ENCODE data around the gene MRPL49.

Gene MRPL49

DNA sequence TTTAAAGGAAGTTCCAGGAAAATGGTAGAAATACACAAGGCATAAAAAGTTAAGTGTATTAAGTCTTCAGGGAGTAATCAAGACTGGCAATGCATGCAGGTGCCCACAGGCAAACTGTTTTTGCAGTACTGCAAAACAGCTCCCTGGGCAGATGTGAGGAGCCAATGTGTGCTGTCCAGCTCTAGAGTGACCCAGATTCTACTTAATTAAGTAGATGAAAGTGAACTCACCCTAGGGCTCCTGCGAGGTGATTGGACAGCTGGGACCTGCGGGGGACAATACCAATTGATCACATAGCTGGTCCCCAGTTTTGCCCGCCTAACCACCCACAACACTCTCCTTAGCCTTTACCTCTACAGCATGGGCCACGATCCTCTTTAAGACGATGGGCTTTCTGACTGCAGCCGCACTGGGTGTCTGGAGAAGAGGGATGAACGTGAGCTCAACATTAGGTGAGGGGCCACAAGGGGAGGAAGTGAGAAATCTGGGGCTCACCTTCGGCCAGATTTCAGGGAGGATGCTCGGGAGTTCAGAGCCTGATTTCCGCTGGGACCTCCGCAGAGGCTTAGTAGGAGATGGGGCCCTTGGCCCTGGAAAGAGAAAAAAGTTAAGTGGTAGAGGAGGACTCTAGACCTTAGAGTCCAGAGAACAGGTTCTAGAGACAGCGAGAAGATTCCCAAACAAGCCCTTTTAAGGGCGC lies 38.8 kb upstream of the MRPL49 start:
- H3K4me3 ChIP-seq (ENCODE audit: low read depth, low read length) = peak overlapping the region; percentile 87
- TF ChIP-seq, protein P1, sequence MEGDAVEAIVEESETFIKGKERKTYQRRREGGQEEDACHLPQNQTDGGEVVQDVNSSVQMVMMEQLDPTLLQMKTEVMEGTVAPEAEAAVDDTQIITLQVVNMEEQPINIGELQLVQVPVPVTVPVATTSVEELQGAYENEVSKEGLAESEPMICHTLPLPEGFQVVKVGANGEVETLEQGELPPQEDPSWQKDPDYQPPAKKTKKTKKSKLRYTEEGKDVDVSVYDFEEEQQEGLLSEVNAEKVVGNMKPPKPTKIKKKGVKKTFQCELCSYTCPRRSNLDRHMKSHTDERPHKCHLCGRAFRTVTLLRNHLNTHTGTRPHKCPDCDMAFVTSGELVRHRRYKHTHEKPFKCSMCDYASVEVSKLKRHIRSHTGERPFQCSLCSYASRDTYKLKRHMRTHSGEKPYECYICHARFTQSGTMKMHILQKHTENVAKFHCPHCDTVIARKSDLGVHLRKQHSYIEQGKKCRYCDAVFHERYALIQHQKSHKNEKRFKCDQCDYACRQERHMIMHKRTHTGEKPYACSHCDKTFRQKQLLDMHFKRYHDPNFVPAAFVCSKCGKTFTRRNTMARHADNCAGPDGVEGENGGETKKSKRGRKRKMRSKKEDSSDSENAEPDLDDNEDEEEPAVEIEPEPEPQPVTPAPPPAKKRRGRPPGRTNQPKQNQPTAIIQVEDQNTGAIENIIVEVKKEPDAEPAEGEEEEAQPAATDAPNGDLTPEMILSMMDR (IDR thresholded peaks at IDR 0.05; ENCODE audit: low read depth, low read length, missing control alignments) = no peak
- no peaks in the 10 kb centered on the region for H3K27me3 ChIP-seq (replicated peaks)
- H3K36me3 ChIP-seq (replicated peaks) = peaks cover 9% of the 10 kb centered on the region
- H3K27ac ChIP-seq = peak overlapping the region; percentile 98
- in situ Hi-C loops (cut with HindIII; ENCODE audit: low pct_ligation_motif_present, low sequenced_read_pairs) = no loop called here
- no peak for DNase-seq

DNA sequence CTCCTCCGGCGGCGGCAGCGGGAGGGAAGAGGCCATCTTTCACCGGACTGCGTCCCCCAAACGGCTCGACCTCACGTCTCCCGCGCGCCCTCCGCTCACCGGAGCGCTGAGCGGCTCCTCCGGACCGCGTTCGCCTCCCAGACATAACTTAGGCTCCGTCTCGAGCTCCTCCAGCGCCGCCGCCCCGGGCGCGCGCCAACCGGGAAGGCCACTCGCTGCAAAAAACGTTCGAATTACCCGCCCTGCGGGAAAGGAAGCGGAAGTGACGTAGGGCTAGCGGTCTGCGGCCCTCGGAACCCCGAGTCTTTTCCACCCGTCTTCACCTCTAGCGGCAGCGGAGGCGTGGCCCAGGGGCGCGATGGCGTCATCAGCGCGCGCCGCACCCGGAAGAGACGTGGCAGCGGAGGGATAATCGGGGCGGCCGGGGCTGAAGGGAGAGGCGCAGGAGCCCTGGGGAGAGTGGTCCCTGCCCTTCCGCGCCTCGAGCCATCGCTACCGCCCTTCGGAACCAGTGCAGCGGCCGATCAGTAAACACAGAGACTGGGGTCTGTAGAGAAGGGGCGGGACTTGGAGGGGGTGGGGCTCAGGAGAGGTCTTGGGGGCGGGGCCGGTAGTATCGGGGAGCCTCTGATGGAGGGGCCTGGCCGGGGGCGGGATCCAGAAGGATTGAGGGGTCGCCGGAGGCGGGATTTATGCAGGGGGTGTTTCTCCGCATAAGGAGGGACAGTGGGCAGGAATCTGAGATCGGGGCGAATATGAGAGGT lies 38.1 kb upstream of the MRPL49 start, which contains the start of the genes CDCA5 and ZFPL1:
TSS of gene CDCA5 (minus strand) at position 207 of the 764 bp plus-strand sequence. CDS start at position 145, 62 bp downstream.
TSS of gene ZFPL1 (plus strand) at position 389 of the 764 bp plus-strand sequence. CDS start 477 bp downstream, outside the sequence.
- H3K27ac ChIP-seq = peak within 1 kb of the TSS; percentile 98
- no peaks in the 10 kb centered on the region for H3K27me3 ChIP-seq (replicated peaks)
- H3K36me3 ChIP-seq (replicated peaks) = peaks cover 14% of the 10 kb centered on the region
- in situ Hi-C loops (cut with HindIII; ENCODE audit: low pct_ligation_motif_present, low sequenced_read_pairs) = no loop called here
- peak within 1 kb of the TSS; percentile 87 for H3K4me3 ChIP-seq (ENCODE audit: low read depth, low read length)
- TF ChIP-seq, protein P1 (IDR thresholded peaks at IDR 0.05; ENCODE audit: low read depth, low read length, missing control alignments) = no peak
- peak; percentile 89 for DNase-seq

DNA sequence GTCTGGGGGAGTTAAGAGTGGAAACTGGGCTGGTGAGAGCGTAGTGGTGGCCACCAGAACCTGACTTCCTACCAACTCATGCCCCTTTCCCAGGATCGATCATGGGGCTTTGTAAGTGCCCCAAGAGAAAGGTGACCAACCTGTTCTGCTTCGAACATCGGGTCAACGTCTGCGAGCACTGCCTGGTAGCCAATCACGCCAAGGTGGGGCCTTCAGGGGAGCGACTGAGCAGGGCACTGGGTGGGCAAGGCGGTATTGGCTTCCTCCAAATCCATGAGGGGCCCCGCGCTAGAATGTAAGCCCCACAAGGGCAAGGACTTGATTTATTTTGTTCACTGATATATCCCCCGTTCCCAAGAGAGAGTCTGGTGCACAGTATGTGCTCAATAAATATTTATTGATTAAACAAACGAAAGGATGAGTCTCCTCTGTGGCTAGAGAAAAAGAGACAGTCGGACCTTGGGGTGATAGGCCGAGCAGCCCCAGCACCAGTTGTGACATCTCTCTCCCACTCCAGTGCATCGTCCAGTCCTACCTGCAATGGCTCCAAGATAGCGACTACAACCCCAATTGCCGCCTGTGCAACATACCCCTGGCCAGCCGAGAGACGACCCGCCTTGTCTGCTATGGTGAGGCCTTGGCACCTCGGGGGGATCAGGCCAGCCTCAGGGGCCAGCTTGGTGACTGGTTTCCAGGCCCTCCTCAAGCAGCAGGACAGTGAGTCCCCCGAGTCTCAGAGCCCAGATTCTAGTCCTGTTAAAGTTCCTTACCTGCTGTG lies 37.3 kb upstream of the MRPL49 start:
- TF ChIP-seq, protein P1 (IDR thresholded peaks at IDR 0.05; ENCODE audit: low read depth, low read length, missing control alignments) = no peak
- no peaks in the 10 kb centered on the region for H3K27me3 ChIP-seq (replicated peaks)
- peaks cover 20% of the 10 kb centered on the region for H3K36me3 ChIP-seq (replicated peaks)
- in situ Hi-C loops (cut with HindIII; ENCODE audit: low pct_ligation_motif_present, low sequenced_read_pairs) = no loop called here
- H3K4me3 ChIP-seq (ENCODE audit: low read depth, low read length) = peak overlapping the region; percentile 87
- DNase-seq = no peak
- H3K27ac ChIP-seq = peak overlapping the region; percentile 98

DNA sequence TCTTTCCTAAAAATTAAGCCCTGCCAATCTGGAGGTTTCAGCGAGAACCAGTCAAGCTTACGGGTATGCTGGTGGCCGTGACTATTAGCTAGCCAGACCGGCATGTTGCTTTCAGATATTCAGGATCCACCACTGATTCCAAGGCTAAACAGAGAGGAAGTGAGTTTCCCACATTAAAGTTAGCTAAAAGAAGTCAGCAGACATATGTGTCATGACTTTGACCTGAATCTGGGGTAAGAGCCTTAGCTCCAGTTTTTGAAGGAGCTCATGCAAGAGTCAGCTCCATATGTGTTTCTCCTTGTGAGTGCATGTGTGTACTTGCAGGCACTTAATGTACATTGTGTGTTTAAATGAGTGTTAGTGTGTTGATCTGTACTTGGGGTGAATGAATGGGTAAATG lies 36.7 kb upstream of the MRPL49 start:
- TF ChIP-seq, protein P1 (IDR thresholded peaks at IDR 0.05; ENCODE audit: low read depth, low read length, missing control alignments) = no peak
- Histone ChIP-seq H3K36me3 (replicated peaks) (peaks cover 22% of the 10 kb centered on the region), H3K27ac (no peak overlapping the region), H3K4me3 (ENCODE audit: low read depth, low read length) (no peak overlapping the region), H3K27me3 (replicated peaks) (no peaks in the 10 kb centered on the region)
- no peak for DNase-seq
- in situ Hi-C loops (cut with HindIII; ENCODE audit: low pct_ligation_motif_present, low sequenced_read_pairs) = no loop called here

DNA sequence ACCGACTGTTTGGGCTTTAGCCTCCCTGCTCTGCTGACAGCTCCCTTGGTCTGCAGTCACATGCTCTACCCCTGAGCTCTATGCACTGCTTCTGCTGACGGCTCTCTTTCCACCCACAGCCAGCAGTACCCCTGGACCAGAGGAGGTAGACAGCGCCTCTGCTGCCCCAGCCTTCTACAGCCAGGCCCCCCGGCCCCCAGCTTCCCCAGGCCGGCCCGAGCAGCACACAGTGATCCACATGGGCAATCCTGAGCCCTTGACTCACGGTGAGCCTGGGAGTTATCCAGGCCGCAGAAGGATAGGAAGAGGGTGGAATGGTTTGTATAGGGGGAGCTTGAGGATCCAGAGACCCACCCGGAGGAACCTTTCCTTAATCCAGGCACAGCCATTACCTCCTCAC lies 35.3 kb upstream of the MRPL49 start:
- H3K27ac ChIP-seq = no peak overlapping the region
- in situ Hi-C loops (cut with HindIII; ENCODE audit: low pct_ligation_motif_present, low sequenced_read_pairs) = no loop called here
- peaks cover 22% of the 10 kb centered on the region for H3K36me3 ChIP-seq (replicated peaks)
- H3K27me3 ChIP-seq (replicated peaks) = no peaks in the 10 kb centered on the region
- H3K4me3 ChIP-seq (ENCODE audit: low read depth, low read length) = no peak overlapping the region
- no peak for DNase-seq
- TF ChIP-seq, protein P1 (IDR thresholded peaks at IDR 0.05; ENCODE audit: low read depth, low read length, missing control alignments) = no peak

Data from brain microvascular endothelial cell (primary cell).